SH-SY5Y (cell line): ENCODE results near the gene IGF2R.

ENCODE experiments used
- GATA2 ChIP-seq: IDR thresholded peaks from 2 replicates; pipeline ENCODE4 v1.6.1; 2011; ENCODE audit warnings: mild to moderate bottlenecking, low read depth, low read length
- GATA3 ChIP-seq: IDR thresholded peaks from 2 replicates; pipeline ENCODE4 v1.6.1; 2011; ENCODE audit warnings: low read depth, mild to moderate bottlenecking, low read length, moderate library complexity

Gene IGF2R

DNA sequence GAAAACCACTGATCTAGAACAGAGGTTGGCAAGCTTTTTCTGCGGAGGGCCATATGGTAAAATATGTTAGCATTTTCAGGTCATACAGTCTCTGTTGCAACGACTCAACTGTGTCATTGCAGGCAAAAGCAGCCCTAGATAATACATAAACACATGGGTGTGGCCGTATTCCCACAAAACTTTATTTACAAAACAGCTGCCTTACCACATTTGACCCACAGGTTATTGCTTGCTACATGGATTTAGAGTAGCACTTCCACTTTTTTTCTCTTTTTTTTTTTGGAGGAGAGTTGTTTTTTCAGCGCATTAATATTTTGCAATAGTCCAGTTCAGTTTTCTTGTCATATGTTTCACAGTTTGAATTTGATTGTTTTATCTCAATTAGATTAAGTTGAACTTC is 2.5 kb upstream of the IGF2R start:
- TF ChIP-seq GATA3 (no peak), GATA2 (no peak)

DNA sequence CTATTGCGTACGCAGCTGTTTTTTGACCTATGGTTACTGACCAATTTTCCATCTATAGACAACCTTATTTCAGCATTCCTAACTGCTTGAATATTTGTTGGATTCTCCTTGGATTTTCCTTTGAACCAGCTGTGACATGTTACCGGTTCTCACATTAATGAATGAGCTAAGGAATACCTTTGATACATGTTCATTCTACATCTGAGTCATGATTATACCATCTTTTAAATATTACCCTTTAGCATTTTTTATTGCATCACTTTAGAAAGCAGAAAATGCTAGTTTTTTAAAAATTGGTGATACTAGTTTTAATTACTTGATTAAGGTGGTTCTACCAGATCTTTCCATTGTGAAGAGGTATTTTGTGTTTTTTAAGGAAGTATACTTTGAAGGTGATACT is 1.9 kb upstream of the IGF2R start:
- TF ChIP-seq GATA2 (no peak), GATA3 (no peak)

DNA sequence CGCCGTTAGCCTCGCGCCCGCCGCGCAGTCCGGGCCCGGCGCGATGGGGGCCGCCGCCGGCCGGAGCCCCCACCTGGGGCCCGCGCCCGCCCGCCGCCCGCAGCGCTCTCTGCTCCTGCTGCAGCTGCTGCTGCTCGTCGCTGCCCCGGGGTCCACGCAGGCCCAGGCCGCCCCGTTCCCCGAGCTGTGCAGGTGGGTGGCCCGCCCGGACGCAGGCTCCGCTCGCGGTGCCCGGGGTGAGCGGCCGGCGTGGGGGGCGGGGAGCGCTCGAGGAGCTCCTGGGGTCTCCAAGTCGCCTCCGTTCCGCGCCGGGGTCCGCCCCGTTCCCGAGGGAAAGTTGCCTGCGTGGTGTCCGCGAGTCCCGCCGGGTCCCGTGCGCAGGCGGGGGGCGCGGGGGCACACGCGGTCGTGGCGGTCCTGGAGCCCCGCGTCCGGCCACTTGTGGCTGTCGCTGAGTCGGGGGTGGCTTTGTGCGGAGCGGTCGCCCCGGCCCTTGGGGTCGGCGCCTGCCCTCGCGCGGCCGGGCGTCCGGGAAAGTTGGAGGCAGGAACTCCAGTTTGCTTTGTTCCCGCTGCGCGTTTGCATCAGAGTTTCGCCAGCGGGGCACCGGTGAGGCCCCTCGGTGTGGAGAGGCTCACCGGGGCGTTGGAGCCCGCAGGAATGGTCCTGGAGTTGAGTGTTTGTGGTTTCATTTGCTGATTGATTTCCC is 476 bp downstream of the IGF2R start:
- TF ChIP-seq GATA2 (no peak), GATA3 (no peak)

DNA sequence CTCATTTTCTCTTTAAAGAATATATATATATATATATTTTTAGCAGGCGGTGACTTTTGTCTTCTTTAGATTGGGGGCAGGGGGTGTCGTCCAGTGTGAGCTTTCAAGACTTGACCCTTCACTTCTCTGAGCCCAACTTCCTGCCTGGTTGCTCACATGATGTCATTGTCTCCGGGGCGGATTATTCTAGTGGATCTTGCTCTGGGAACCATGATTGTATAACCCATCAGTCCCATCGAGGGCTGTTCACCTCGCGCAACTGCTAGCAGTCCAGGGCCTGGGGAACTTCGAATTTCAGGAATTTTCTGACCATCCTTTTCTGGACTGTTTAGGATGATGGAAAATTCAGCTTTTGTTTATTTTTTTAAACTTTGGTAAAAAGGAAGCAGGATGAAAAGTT is 1.0 kb downstream of the IGF2R start:
- TF ChIP-seq GATA2, result no peak
- no peak for TF ChIP-seq GATA3

DNA sequence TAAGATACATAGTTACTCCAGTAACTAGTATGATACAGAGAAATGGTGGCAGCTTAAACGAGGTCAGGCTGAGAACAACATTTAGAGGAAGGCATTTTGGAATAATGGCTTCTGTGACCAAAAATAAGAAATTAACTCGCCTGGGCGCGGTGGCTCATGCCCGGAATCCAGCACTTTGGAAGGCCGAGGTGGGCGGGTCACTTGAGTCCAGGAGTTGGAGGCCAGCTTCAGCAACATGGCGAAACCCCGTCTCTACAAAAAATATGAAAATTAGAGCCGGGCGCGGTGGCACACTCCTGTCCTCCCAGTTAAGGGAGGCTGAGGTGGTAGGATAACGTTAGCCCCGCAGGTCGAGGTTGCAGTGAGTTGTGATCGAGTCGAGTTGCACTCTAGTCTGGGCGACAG is 1.8 kb downstream of the IGF2R start:
- no peak for TF ChIP-seq GATA2
- TF ChIP-seq GATA3, result no peak

- TF ChIP-seq GATA2, result no peak
- no peak for TF ChIP-seq GATA3
Measured at GRCh38 chr6:159971341-159972178, 2.7 kb downstream of the IGF2R start.

DNA sequence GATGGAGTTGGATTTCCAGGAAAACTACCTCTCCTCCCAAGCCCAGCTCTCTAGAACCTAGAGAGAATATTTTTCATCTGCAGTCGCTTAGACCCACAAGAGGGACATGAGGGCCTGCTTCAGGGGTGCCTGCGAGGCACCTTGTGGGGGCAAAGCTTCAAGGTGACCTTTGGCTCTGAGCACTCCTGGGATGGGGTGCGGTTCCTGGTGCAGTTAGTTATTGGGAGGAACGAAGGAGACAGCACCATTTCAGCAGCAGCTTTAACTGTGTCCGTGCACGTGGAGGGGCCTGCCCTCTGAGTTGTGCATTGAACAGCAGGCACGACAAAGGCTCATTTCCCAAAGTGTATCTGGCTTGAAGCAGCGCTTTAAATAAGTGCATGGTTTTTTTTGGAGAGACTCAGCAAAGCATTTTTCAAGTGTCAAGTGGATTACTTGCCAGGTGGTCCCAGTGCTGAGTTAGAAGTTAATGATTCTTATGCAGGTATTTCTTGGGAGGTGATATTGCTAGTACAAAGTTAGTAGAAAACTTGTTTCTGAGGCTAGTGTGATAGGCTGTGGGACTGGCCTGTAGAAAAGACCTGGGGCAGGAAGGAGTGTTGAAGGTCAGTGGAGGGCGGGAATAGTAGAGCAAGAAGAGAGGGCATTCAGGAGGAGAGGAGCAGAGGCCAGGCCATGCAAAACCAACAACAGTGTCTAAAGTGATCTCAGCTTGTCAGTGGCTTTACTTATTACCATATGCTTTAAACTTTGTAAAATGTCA is 3.8 kb downstream of the IGF2R start:
- TF ChIP-seq GATA3, result no peak
- TF ChIP-seq GATA2, result no peak

GRCh38 chr6:159973406-159973805 is 4.5 kb downstream of the IGF2R start:
- TF ChIP-seq GATA2 (no peak), GATA3 (no peak)

DNA sequence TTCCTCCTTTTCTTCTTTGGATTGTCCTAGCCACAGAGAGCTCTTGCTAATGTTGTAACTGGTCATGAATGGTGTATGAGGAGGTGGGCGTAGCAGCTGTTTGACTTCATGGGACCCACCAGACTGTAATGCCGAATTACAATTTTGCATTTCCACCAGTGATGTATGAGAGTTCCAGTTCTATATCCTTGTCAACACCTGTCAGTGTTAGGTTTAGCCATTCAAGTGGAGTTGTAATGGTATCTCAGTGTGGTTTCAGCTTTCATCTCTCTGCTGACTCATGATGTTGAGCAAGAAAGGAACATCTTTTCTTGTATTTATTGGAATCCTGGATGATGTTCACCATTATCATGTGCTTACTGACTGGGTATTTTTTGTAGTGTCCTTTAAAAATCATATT is 5.1 kb downstream of the IGF2R start:
- TF ChIP-seq GATA3 (no peak), GATA2 (no peak)

DNA sequence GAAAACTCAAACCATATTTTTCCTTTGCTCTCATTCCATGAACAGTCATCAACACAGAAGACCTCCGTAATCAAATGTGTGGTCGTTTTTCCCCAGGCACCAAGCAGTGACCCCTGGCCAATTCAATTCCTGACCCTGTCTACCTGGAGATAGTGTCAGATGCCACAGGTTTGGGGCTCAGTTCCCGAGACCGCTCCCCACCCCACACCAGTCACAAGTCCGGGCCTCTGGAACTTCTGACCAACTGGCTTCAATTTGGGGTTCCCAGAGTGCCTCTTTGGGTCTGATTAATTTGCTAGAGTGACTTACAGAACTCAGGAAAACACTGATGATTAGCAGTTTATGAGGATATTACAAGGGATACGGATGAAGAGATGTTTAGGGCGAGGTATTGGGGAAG is 6.0 kb downstream of the IGF2R start:
- TF ChIP-seq GATA2, result no peak
- TF ChIP-seq GATA3, result no peak

DNA sequence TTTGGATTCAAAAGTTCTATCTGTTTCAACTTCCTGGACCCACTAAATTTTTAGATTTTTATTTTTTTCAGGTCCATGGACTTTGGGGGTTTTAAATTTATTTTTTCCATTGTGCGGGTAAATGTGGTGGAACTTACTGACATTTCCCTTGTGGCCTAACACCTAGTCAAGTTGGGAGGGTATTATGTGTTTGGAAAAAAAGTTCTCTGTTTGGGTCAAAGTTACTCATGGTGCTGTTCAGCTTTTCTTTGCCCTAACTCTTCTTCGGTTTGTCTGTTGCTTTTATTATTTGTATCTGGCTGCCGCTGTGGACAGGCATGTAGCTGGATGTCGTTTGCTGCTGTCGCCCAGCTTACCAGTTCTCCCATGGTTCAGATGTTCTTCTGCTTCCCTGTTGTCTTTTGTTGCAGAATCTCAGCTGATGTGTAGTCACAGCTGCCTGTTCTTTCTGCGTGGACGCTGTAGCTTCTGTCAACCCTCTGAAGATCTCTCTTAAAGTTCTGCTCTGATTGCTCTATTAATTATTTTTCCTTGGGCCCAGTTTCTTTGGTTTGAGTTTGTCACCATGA is 7.9 kb downstream of the IGF2R start:
- TF ChIP-seq GATA2 (no peak), GATA3 (no peak)

- no peak for TF ChIP-seq GATA2
Measured at GRCh38 chr6:159977255-159977903, 8.5 kb downstream of the IGF2R start.

DNA sequence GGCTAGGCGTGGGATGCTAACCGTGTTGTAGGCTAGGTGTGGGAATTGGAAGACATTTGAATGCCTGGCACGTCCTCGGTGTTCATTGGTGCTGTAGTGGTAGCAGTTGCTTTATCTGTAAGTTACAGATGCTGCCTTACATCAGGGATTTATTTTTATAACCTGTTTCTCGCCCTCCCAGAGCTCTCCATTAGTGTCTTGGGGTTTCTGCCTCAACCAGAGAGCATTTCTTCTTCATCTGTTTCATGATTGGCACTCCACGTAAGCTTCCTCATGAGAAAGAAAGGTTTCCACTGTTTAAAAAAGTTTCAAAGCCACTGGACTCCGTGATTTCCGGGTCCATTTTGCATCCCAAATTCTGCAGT is 9.0 kb downstream of the IGF2R start:
- TF ChIP-seq GATA2 (no peak), GATA3 (no peak)
